ENCODE measurements around the gene POC1B.

POC1B gene

GRCh38 chr12:89538897-89539296 is 13.1 kb upstream of the POC1B start:
- DNase-seq = no peak

GRCh38 chr12:89537389-89537788 is 11.5 kb upstream of the POC1B start:
- no peak for DNase-seq

- DNase-seq = no peak
Measured at GRCh38 chr12:89529738-89530137, 3.9 kb upstream of the POC1B start.

GRCh38 chr12:89528434-89528833 is 2.6 kb upstream of the POC1B start:
- DNase-seq = no peak

GRCh38 chr12:89525305-89525823 is 483 bp downstream of the POC1B start:
- peak; percentile 51 for DNase-seq

- peak; percentile 77 for DNase-seq
Measured at GRCh38 chr12:89524541-89525304, 1.1 kb downstream of the POC1B start, which contains the start of gene GALNT4. GALNT4 (minus strand) TSS chr12:89524796; CDS start chr12:89524549, 247 bp downstream.

GRCh38 chr12:89523843-89524540 is 1.9 kb downstream of the POC1B start:
- no peak for DNase-seq

GRCh38 chr12:89523393-89523792 is 2.5 kb downstream of the POC1B start:
- no peak for DNase-seq

GRCh38 chr12:89521364-89522223 is 4.3 kb downstream of the POC1B start:
- DNase-seq = no peak

GRCh38 chr12:89517720-89518119 is 8.1 kb downstream of the POC1B start:
- DNase-seq = no peak

- no peak for DNase-seq
Measured at GRCh38 chr12:89516633-89517032, 9.2 kb downstream of the POC1B start.

GRCh38 chr12:89514751-89515150 is 11.1 kb downstream of the POC1B start:
- DNase-seq = no peak

GRCh38 chr12:89513544-89513943 is 12.3 kb downstream of the POC1B start:
- DNase-seq = no peak

- no peak for DNase-seq
Measured at GRCh38 chr12:89507015-89507824, 18.6 kb downstream of the POC1B start.

GRCh38 chr12:89506050-89506449 is 19.8 kb downstream of the POC1B start:
- no peak for DNase-seq

- no peak for DNase-seq
Measured at GRCh38 chr12:89504560-89505346, 21.1 kb downstream of the POC1B start.

- no peak for DNase-seq
Measured at GRCh38 chr12:89501793-89502192, 24.1 kb downstream of the POC1B start.

GRCh38 chr12:89499857-89500256 is 26.0 kb downstream of the POC1B start:
- no peak for DNase-seq

GRCh38 chr12:89497467-89497866 is 28.4 kb downstream of the POC1B start:
- DNase-seq = no peak

GRCh38 chr12:89497005-89497404 is 28.8 kb downstream of the POC1B start:
- DNase-seq = no peak

Data from CD4-positive, alpha-beta T cell treated with Interleukin-6 for 4 hours (primary cell).